22Rv1 (cell line): Measurements from ENCODE around the gene MIEN1.

Source experiments
- CTCF ChIP-seq: fragments of 450-650 bp; IDR thresholded peaks from 2 replicates; pipeline ENCODE4 v1.5.1; 2017; ENCODE audit warnings: mild to moderate bottlenecking
- ZFX ChIP-seq: fragments of 450-650 bp; IDR thresholded peaks from 2 replicates; pipeline ENCODE4 v1.6.1; 2017; ENCODE audit warnings: antibody characterized with exemption, borderline replicate concordance

DNA sequence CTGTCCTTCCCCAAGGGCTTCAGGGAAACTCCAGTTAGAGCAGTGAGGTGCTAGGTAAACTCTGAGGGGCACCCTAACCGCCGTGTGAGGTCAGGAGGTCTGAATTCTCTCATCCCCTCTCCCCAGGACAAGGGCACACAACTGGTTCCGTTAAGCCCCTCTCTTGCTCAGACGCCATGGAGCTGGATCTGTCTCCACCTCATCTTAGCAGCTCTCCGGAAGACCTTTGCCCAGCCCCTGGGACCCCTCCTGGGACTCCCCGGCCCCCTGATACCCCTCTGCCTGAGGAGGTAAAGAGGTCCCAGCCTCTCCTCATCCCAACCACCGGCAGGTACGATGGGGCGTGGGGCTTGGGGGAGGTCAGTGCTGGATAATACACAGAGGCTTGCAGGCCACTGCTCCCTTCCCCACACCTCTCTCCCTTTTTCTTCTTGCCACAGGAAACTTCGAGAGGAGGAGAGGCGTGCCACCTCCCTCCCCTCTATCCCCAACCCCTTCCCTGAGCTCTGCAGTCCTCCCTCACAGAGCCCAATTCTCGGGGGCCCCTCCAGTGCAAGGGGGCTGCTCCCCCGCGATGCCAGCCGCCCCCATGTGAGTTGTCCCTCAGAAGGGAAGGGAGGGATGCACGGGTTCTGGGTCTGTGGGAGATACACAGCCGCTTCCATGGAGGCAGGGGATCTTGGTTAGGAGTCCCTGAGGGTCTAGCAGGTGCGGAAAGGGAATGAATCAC, 12.0 kb upstream of the MIEN1 start:
- TF ChIP-seq CTCF (no peak), ZFX (no peak)
